ELF-1 (cell line): ENCODE results near the gene RERE.

Experiments
- DNase-seq: peaks from one replicate; pipeline ENCODE4 v3.0.0-alpha.2; 2016; ENCODE audit warnings: low read depth, low spot score

The RERE gene

GRCh38 chr1:8352471-8352845, 465.0 kb downstream of the RERE start:
- DNase-seq, result peak; percentile 68

- peak; percentile 63 for DNase-seq
These were observed 465.6 kb downstream of the RERE start for GRCh38 chr1:8351693-8352470.

- no peak for DNase-seq
These were observed 466.3 kb downstream of the RERE start for GRCh38 chr1:8350914-8351684.

- no peak for DNase-seq
These were observed 467.5 kb downstream of the RERE start for GRCh38 chr1:8349961-8350360.

DNA sequence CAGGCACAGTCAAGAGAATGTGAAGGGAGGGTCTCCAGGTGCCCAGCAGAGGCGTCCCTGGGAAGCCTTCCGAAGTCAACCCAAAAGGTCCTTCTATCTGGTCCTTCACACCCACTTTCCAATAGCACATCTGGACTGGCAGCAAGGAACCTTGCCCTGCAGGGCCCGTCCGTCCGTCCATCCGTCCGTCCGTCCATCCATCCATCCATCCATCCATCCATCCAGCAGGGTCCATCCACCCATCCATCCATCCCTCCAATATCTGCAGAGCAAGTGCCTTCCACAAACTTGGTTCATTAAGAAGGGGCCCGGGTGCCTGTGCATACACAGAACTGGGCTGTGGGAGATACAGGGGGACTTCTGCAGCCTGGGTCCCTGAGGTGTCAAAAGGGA, 468.0 kb downstream of the RERE start:
- DNase-seq, result no peak

- DNase-seq, result peak; percentile 86
These were observed 468.5 kb downstream of the RERE start for GRCh38 chr1:8348777-8349472.

DNA sequence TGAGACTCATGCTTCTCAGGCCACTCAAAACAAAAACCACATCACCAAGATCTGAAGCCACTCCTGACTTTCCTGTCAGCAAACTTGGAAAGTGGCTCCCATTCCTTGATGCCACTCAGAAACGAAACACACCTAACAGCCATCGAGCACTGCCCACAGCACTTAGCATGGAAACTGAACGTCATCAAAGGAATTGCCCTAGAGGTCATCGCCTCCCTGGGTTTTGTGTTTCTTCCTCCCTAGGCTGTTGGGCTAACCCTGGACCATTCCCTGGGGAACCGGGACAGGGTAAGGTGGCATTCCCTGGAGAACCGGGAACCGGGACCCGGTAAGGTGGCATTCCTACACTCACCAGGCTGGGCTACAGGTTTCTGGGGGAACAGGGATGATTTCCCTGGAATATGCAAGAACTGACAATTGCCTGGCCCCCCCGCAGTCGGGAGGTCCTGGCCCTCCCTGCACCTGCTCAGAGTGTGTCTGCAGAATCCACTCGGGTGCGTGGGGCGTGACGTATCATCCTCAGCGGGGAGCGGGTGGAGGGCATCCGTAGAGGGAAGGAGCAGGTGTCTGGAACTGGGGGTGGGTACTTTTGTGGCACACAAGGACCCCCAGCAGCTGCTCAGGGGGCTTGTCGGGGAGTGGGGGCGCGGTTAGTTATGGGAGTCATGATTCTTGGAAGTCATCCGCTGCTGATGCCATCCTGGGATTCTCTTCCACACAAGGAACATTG, 469.2 kb downstream of the RERE start:
- DNase-seq, result peak; percentile 42

DNA sequence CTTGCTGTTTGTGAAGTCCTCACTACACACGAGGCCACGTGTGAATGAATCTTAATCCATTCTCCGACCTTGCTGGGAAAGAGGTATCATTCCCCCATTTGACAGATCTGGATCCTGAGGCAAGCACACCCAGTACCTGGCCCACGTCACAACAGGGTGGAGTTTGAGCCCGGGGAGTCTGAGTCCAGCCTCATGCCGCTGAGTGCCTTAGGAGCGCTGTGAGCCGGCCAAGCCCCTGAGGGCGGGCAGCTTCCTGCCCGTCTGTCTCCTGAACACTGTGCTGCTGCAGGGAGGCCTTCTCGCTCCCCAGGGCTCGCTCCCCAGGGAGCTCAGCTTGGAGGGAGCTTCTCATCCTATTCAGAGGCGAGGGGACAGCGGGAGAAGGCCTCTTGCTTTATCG, 469.8 kb downstream of the RERE start:
- peak; percentile 67 for DNase-seq

GRCh38 chr1:8345621-8346415, 471.6 kb downstream of the RERE start:
- no peak for DNase-seq

GRCh38 chr1:8344893-8345507, 472.4 kb downstream of the RERE start:
- DNase-seq, result no peak

GRCh38 chr1:8343464-8344001, 473.9 kb downstream of the RERE start:
- DNase-seq, result no peak

DNA sequence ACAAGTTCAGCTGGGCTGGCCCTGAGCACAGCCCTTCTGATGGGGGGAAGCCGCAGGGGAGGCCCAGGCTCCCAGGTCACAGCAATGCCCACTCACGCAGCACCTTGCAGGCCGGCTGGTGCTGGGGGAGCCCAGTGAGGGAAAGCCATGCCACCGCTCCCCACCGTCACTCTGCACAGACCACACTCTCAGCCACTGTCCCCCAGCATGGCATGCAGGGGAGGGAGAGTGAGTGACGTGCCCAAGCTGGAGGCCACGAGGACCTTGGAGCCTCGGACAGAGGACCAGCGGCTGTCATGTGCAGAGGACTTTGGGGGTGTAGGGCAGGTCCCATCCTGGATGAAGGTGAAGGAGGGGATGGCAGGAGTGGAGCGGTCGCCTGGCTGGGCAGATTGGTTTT, 474.4 kb downstream of the RERE start:
- DNase-seq, result no peak

DNA sequence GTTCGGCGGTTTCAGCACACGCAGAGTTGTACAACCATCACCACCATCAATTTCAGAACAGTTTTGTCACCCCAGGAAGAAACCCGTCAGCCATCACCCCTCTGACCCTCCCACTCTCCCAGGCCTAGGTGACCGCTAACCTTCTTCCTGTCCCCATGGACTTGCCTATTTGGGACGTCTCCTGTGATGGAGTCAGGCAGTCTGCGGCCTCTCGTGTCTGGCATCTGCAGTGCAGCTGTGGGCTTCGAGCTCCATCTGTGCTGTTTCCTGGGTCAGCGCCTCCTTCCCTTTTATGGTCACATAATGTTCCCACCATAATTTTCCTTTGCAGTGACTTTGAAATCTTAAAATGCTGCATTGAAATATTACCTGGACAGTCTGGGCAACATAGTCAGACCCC, 475.1 kb downstream of the RERE start:
- DNase-seq, result no peak

DNA sequence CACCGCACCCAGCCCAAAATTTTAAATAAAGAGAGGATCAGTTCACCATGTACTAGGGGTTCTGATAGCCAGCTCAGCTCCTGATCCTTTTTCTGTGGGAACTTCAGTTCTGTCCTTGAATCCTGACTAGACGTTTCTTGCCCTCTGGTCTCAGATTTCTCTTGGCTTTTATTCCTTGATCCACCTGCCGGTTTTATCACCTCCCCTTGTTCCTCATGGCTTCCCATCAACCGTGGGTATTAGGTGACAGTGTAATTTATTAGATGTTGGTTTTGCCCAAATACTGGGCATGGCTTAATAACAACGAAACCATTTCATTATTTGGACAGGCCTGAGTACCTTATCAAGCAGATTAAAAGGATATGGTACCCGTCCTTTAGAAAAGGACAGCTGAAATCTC, 477.0 kb downstream of the RERE start:
- no peak for DNase-seq

- DNase-seq, result no peak
These were observed 478.2 kb downstream of the RERE start for GRCh38 chr1:8339203-8339600.

GRCh38 chr1:8338526-8339202, 478.8 kb downstream of the RERE start:
- DNase-seq, result no peak

- DNase-seq, result no peak
These were observed 479.5 kb downstream of the RERE start for GRCh38 chr1:8337776-8338525.

GRCh38 chr1:8335246-8335645, 482.2 kb downstream of the RERE start:
- DNase-seq, result no peak
